Body of pancreas (tissue), 4 donors: ENCODE data around the gene LDLRAD3. TPM values are rescaled to one million over a fixed set of nuclear protein-coding genes. Genes with fewer than 3 reads are reported as not detected.

Source experiments
- ATAC-seq: fragments of 150-250 bp; one replicate; pipeline ENCODE4 v1.9.1; 2016
- DNase-seq, 4 donors: peaks; one replicate each; pipeline ENCODE4 v3.0.0-alpha.2; 2019
- H3K27ac ChIP-seq, 4 donors: fragments of 200-600 bp; sonication (generic); 1 replicate in 3 of 4; 2 replicates in 1 of 4; pipeline versions ENCODE4 v1.5.1 to v1.6.1; 2016 to 2019; ENCODE audit warnings: mild to moderate bottlenecking in 1 of 4, mixed read lengths in 1 of 4, moderate library complexity in 1 of 4
- H3K27me3 ChIP-seq, 2 donors: fragments of 200-600 bp; sonication (generic); one replicate each; pipeline ENCODE4 v1.6.0; 2016; ENCODE audit warnings: mild to moderate bottlenecking in 1 of 2
- H3K36me3 ChIP-seq, 2 donors: fragments of 200-600 bp; sonication (generic); replicated peaks in 1 of 2; 2 replicates each; pipeline ENCODE4 v1.5.1; 2016; ENCODE audit warnings: low read depth in 2 of 2; ENCODE audit not compliant: insufficient read depth in 1 of 2
- H3K4me1 ChIP-seq: fragments of 200-600 bp; sonication (generic); one replicate; pipeline ENCODE4 v1.6.0; 2016
- H3K4me3 ChIP-seq, 2 donors: fragments of 200-600 bp; sonication (generic); 1 replicate in 1 of 2; 2 replicates in 1 of 2; pipeline ENCODE4 v1.5.1; 2016 to 2019
- H3K9me3 ChIP-seq, 3 donors: fragments of 200-600 bp; sonication (generic); 1 replicate in 2 of 3; 2 replicates in 1 of 3; pipeline ENCODE4 v1.5.1; 2016
- CTCF ChIP-seq, 7 experiments: fragments of 450-650 bp in 4 of 7; fragments of 200-600 bp in 3 of 7; sonication (generic) in 3 of 7; IDR thresholded peaks; one replicate each; pipeline ENCODE4 v1.5.1; 2016 to 2019; ENCODE audit warnings: antibody characterized with exemption in 7 of 7
- POLR2A ChIP-seq, 3 donors: fragments of 450-650 bp; IDR thresholded peaks; one replicate each; pipeline ENCODE4 v1.6.1; 2016; ENCODE audit warnings: antibody characterized with exemption in 3 of 3, mild to moderate bottlenecking in 2 of 3
- WGBS, 2 donors: methylation state at CpG; one replicate each; pipeline ENCODE4 v1.1.5; 2017; 5-methylcytosine and 5-hydroxymethylcytosine counted together
- intact Hi-C: fragments of 100-400 bp; cut with DNase I; formaldehyde crosslinking; loops from one replicate; pipeline ENCODE4 v1.15.1; 2023
- total RNA-seq, 2 donors: library from RNA; depleted of rRNA; stranded (reverse); fragments of >200 nt; gene quantifications; one replicate each; pipeline ENCODE4 v1.1.0, GENCODE V29; 2016

The LDLRAD3 gene
- total RNA-seq, 2 donors from 2014 or later: 5.7 to 7.9 TPM

DNA sequence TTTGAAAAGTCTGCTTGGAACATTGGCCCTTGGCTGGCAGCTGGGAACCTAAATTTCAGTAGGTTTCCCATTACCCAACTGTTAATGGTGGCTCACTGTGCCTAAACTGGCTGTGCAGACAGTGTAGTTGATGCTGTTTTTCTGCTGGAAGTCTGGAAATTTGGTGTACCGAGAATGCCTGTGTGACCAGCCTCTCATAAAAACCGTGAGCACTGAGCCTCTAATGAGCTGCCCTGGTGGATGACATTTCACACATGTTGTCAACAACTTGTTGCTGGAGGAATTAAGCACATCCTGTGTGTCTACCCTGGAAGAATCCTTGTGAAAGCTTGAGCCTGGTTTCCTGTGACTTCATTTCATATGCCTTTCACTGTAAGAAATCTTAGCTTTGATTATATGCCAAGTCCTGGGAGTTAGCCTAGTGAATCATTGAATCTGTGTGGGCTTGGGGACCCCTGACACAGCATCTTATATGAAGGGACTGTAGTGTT, 131.1 kb downstream of the LDLRAD3 start:
- H3K27ac ChIP-seq: no peak overlapping the region
- DNase-seq: no peak

DNA sequence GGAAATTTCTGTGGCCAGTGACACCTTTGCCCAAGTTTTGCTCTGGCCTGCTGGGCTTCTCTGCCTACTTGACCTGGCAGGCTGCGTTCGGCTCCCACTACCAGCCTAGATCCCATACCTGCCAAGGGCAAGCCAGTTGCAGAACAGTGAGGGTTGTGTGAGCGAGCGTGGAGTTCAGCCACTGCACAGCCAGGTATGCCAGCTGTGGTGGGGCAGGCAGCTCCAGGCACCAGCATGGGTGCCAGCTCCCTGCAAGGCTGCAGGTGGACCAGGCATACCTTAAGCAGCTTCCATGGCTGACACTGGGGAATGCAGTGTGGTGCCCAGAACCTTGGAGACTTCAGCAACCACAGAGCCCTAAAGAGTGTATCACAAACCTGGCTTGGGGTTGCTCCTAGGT, 133.5 kb downstream of the LDLRAD3 start:
- ATAC-seq (no peak), DNase-seq (no peak)
- no peaks in the 10 kb centered on the region for H3K27me3 ChIP-seq
- H3K9me3 ChIP-seq: no peaks in the 10 kb centered on the region
- H3K27ac ChIP-seq: no peak overlapping the region
- H3K4me3 ChIP-seq: no peak overlapping the region
- 100% methylated on average over 2 to 4 of the region's 4 CpGs for WGBS, 2 donors
- peaks cover 11% of the 10 kb centered on the region for H3K4me1 ChIP-seq
- TF ChIP-seq POLR2A (IDR thresholded peaks at IDR 0.05): no peak
- TF ChIP-seq CTCF (IDR thresholded peaks at IDR 0.05): no peak
- no peaks in the 10 kb centered on the region for H3K36me3 ChIP-seq
- intact Hi-C loops: no loop called here

More for the DNA sequence above, 131.1 kb downstream of the LDLRAD3 start:
- Histone ChIP-seq H3K4me3 (no peak overlapping the region), H3K27me3 (no peaks in the 10 kb centered on the region), H3K36me3 (no peaks in the 10 kb centered on the region), H3K4me1 (peaks cover 11% of the 10 kb centered on the region), H3K9me3 (no peaks in the 10 kb centered on the region)
- intact Hi-C loops: no loop called here
- 79 to 85% methylated on average over 2 of the region's 2 CpGs for WGBS, 2 donors
- no peak for ATAC-seq
- TF ChIP-seq CTCF (IDR thresholded peaks at IDR 0.05) (no peak), POLR2A (IDR thresholded peaks at IDR 0.05) (no peak)

GRCh38 chr11:36077886-36078685, 134.2 kb downstream of the LDLRAD3 start:
- no peak overlapping the region for H3K4me3 ChIP-seq
- no peak overlapping the region for H3K27ac ChIP-seq
- peaks cover 11% of the 10 kb centered on the region for H3K4me1 ChIP-seq
- H3K9me3 ChIP-seq: no peaks in the 10 kb centered on the region
- intact Hi-C loops: no loop called here
- TF ChIP-seq CTCF (IDR thresholded peaks at IDR 0.05) (no peak), POLR2A (IDR thresholded peaks at IDR 0.05) (no peak)
- DNase-seq: no peak
- H3K36me3 ChIP-seq: no peaks in the 10 kb centered on the region
- no peaks in the 10 kb centered on the region for H3K27me3 ChIP-seq
- 88 to 92% methylated on average over 5 to 10 of the region's 10 CpGs for WGBS, 2 donors
- ATAC-seq: no peak

DNA sequence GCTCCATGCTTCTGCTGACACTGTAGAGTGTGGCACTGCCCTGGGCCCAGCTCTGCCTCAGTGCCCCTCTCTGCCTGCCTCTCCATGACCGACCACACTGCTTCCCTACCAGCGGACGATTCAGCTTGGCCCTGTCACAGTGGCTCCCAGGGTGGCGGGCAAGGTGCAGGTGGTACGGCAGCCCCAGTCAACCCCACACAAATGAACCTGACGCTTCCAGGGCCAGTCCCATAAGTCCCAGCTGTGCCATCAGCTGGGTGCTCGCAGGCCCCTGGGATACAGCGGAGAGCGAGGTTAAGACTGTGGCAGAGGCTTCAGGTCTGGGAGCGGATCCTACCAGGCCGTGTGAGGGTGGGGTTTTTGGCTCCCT, 134.8 kb downstream of the LDLRAD3 start:
- no peaks in the 10 kb centered on the region for H3K36me3 ChIP-seq
- H3K27me3 ChIP-seq: no peaks in the 10 kb centered on the region
- intact Hi-C loops: no loop called here
- DNase-seq (no peak), ATAC-seq (no peak)
- H3K4me1 ChIP-seq: peaks cover 6% of the 10 kb centered on the region
- TF ChIP-seq CTCF (IDR thresholded peaks at IDR 0.05) (no peak), POLR2A (IDR thresholded peaks at IDR 0.05) (peak in 1 of 3 donors; percentile 9)
- H3K27ac ChIP-seq: no peak overlapping the region
- H3K4me3 ChIP-seq: no peak overlapping the region
- WGBS, 2 donors: 85 to 90% methylated on average over 4 to 11 of the region's 11 CpGs
- H3K9me3 ChIP-seq: no peaks in the 10 kb centered on the region
